Activated T-cell treated with anti-CD3 and anti-CD28 coated beads for 4 hours (primary cell): ENCODE data around the gene DIPK2B.

Experiments
- DNase-seq: peaks from one replicate; pipeline ENCODE4 v3.0.0-alpha.2; 2020

The DIPK2B gene

GRCh38 chrX:45157647-45158046, 43.0 kb downstream of the DIPK2B start:
- no peak for DNase-seq

- no peak for DNase-seq
Observed at GRCh38 chrX:45154462-45154861, 46.2 kb downstream of the DIPK2B start.

- no peak for DNase-seq
Observed at GRCh38 chrX:45154033-45154360, 46.7 kb downstream of the DIPK2B start.
